Measurements from ENCODE around the gene PSMB7.

- TF ChIP-seq, protein P1, sequence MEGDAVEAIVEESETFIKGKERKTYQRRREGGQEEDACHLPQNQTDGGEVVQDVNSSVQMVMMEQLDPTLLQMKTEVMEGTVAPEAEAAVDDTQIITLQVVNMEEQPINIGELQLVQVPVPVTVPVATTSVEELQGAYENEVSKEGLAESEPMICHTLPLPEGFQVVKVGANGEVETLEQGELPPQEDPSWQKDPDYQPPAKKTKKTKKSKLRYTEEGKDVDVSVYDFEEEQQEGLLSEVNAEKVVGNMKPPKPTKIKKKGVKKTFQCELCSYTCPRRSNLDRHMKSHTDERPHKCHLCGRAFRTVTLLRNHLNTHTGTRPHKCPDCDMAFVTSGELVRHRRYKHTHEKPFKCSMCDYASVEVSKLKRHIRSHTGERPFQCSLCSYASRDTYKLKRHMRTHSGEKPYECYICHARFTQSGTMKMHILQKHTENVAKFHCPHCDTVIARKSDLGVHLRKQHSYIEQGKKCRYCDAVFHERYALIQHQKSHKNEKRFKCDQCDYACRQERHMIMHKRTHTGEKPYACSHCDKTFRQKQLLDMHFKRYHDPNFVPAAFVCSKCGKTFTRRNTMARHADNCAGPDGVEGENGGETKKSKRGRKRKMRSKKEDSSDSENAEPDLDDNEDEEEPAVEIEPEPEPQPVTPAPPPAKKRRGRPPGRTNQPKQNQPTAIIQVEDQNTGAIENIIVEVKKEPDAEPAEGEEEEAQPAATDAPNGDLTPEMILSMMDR (IDR thresholded peaks at IDR 0.05 in 4 of 5, conservative IDR thresholded peaks at IDR 0.05 in 1 of 5) = no peak
- no peak for TF ChIP-seq POLR2A (IDR thresholded peaks at IDR 0.05)
Measured at GRCh38 chr9:124429530-124429867, 14.3 kb upstream of the PSMB7 start.

Measured in gastrocnemius medialis (tissue), 4 donors.